ENCODE measurements around the gene DLG2.

Gene DLG2

DNA sequence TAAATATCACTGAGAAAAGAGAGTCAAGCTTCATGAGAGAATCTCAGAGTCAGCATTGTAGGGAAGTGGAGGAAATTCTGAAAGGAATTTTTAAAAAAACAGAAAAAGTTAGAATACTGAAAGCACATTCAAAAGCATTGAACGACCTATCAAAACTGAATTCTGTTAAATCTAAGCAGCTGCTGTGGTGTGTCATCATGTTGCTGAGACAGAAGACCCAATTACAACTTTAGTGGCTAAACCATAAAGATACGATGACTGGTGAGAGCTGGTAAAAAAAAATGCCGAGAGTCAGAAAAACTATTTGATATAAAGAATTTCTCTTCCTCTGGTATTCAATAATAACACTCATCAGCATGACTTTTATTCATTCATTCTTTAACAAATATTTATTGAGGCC lies 220.8 kb downstream of the DLG2 start:
- TF ChIP-seq, protein P1, sequence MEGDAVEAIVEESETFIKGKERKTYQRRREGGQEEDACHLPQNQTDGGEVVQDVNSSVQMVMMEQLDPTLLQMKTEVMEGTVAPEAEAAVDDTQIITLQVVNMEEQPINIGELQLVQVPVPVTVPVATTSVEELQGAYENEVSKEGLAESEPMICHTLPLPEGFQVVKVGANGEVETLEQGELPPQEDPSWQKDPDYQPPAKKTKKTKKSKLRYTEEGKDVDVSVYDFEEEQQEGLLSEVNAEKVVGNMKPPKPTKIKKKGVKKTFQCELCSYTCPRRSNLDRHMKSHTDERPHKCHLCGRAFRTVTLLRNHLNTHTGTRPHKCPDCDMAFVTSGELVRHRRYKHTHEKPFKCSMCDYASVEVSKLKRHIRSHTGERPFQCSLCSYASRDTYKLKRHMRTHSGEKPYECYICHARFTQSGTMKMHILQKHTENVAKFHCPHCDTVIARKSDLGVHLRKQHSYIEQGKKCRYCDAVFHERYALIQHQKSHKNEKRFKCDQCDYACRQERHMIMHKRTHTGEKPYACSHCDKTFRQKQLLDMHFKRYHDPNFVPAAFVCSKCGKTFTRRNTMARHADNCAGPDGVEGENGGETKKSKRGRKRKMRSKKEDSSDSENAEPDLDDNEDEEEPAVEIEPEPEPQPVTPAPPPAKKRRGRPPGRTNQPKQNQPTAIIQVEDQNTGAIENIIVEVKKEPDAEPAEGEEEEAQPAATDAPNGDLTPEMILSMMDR (IDR thresholded peaks at IDR 0.05): no peak

DNA sequence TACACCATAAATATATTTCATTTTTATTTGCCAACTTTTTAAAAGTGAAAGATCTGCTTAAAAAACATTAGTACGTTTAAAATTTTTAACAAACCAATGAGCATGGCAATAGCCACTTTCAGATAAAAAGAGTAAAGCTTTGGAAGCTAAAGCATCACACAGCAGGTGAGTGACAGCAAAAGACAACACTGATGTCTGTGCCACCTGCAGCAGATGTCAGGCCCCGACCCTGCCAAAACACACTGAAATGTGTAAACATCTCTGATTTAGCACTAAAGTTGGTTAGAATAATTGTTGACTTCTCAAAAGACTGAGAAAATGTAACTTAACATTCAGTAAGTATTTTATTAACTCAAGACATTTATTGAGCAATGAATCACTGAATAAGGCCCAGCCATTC lies 232.9 kb downstream of the DLG2 start:
- TF ChIP-seq, protein P1 (IDR thresholded peaks at IDR 0.05): no peak

DNA sequence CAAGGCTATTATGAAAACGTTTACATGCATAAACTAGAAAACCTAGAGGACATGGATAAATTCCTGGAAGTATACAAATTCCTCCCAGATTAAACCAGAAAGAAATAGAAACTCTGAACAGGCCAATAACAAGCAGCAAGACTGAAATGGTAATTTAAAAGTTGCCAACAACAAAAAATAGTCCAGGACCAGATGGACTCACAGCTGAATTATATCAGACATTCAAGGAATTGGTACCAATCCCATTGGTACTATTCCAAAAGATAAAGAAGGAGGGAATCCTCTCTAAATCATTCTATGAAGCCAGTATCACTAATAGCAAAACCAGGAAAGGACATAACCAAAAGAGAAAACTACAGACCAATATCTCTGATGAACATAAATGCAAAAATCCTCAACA lies 236.0 kb downstream of the DLG2 start:
- TF ChIP-seq, protein P1 (IDR thresholded peaks at IDR 0.05): no peak

DNA sequence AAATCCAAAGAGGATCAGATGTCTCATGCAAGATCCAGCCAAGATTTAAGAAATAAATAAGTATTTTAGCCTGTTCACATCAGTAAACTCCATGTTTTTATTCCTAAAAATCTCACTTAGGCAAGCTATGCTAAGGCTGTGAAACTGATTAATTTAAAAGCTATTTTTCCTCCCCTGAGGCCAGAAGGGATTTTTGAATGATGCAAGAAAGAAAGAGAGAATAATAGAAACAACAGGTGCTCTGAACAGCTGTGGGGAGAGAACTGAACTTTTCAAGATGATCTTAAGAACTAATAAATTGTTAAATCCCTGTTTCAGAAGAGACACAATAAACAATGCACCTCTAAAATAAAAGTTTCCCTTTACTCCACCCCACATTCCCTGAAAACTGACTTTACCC lies 241.6 kb downstream of the DLG2 start:
- TF ChIP-seq, protein P1 (IDR thresholded peaks at IDR 0.05): no peak

DNA sequence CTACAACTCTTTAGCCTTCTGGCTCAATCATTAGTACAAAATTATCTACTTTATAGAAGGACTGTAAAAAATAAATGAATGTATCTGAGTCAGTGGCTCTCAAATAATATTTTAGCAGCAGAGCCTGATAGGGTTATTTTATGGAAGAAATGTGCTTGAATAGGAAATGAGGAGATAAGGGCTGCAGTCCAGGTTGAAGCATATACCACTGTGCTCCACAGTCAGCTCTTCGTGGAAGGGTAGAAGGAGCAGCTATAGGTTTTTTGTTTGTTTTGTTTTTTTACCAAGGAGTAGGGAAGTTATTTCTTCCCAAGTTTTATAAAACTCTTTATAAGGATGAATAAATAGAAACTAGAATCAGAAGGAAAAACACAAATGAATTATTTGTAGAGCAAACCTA lies 242.0 kb downstream of the DLG2 start:
- TF ChIP-seq, protein P1 (IDR thresholded peaks at IDR 0.05): no peak

DNA sequence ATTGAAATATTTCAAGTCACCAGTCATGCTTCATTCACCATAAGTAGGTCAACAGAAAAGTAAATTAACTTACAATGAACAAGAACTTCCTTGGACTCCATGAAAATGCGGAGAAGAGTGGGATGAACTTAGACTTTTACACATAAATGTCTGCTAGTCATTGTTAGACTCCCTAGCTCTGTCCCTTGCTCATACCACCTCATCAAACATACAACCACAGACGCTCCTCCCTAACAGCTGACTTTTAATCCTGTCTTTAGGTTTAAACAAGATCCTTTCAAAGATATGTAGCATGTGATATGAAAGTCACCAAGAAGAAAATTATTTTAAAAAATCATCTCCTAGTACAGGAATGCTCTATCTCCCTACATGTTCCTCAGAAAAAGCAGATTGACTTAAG lies 248.1 kb downstream of the DLG2 start:
- TF ChIP-seq, protein P1 (IDR thresholded peaks at IDR 0.05): no peak

DNA sequence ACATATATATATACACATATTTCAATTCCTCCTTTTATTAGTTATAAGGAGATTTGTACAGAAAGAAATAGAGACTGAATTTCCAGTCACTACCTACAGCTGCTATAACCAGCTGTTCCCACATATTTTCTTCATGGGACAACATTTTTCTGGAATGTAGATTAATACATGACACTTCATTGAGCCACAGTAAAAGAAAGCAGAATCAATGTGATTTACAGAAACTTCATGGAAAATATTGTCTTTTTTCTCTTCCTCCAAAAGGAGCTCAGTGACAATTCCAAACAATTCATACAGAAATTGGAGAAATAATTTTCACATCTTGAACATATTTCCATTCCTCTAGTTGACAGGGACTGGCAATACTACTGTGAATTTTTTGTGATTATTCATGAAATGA lies 249.2 kb downstream of the DLG2 start:
- TF ChIP-seq, protein P1 (IDR thresholded peaks at IDR 0.05): no peak

DNA sequence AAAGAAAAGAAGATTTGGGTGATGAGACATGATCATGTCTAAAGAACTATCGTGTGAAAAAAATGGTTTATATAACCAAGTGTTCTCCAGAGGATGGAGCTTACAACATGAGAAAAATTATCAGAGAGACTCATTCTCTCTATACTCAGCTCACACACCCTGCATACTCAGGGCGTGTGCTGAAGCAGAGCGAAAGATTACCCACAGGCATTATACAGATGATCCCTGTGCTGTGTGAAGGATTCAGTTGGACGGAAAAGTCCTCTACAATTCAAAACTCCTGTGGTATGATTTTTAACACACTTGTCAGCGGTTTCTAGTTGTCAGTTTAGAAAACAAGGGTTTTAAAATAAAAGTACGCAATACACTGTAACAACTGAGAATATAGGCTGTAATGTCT lies 267.3 kb downstream of the DLG2 start:
- TF ChIP-seq, protein P1 (IDR thresholded peaks at IDR 0.05): no peak

Measured in LNCAP (cell line).